ENCODE results near the gene RYK.
A peak's percentile ranks its signal among the peaks of the same experiment; 100 is the strongest.
"Not testable (repeated sequence)": the region's sequence is repeated elsewhere in the genome, so short reads cannot be mapped to it uniquely, and the experiment has no call there.

The RYK gene

GRCh38 chr3:134239538-134239937, 11.1 kb downstream of the RYK start:
- peak; percentile 88 for ATAC-seq
- Mint-ChIP-seq H3K36me3 (no peaks in the 10 kb centered on the region), H3K27ac (no peak overlapping the region), H3K4me3 (peak overlapping the region; percentile 8), H3K9me3 (no peaks in the 10 kb centered on the region), H3K4me1 (peaks cover 62% of the 10 kb centered on the region)
- no peak for DNase-seq (ENCODE audit: low spot score in 2 of 2)

- no peaks in the 10 kb centered on the region for H3K9me3 Mint-ChIP-seq
- peaks cover 46% of the 10 kb centered on the region for H3K4me1 Mint-ChIP-seq
- ATAC-seq (no peak), DNase-seq (ENCODE audit: low spot score in 2 of 2) (no peak)
- no peaks in the 10 kb centered on the region for H3K36me3 Mint-ChIP-seq
- H3K4me3 Mint-ChIP-seq = no peak overlapping the region
- no peak overlapping the region for H3K27ac Mint-ChIP-seq
These were observed 13.1 kb downstream of the RYK start for GRCh38 chr3:134237454-134238145.

- Mint-ChIP-seq H3K4me1 (peaks cover 49% of the 10 kb centered on the region), H3K4me3 (no peak overlapping the region), H3K27ac (no peak overlapping the region), H3K9me3 (no peaks in the 10 kb centered on the region), H3K36me3 (no peaks in the 10 kb centered on the region)
- ATAC-seq (peak; percentile 47), DNase-seq (ENCODE audit: low spot score in 2 of 2) (no peak)
These were observed 14.0 kb downstream of the RYK start for GRCh38 chr3:134236505-134237170.

- Mint-ChIP-seq H3K36me3 (no peaks in the 10 kb centered on the region), H3K4me3 (no peak overlapping the region), H3K4me1 (peaks cover 51% of the 10 kb centered on the region), H3K9me3 (no peaks in the 10 kb centered on the region), H3K27ac (no peak overlapping the region)
- no peak for ATAC-seq
- DNase-seq (ENCODE audit: low spot score in 2 of 2) = no peak
These were observed 15.0 kb downstream of the RYK start for GRCh38 chr3:134235577-134236076.

- Mint-ChIP-seq H3K4me3 (no peak overlapping the region), H3K9me3 (no peaks in the 10 kb centered on the region), H3K4me1 (peaks cover 47% of the 10 kb centered on the region), H3K36me3 (no peaks in the 10 kb centered on the region), H3K27ac (no peak overlapping the region)
- no peak for DNase-seq (ENCODE audit: low spot score in 2 of 2)
- no peak for ATAC-seq
These were observed 17.7 kb downstream of the RYK start for GRCh38 chr3:134232951-134233350.

GRCh38 chr3:134232151-134232550, 18.5 kb downstream of the RYK start:
- Mint-ChIP-seq H3K4me1 (peaks cover 47% of the 10 kb centered on the region), H3K9me3 (no peaks in the 10 kb centered on the region), H3K36me3 (no peaks in the 10 kb centered on the region), H3K27ac (no peak overlapping the region), H3K4me3 (no peak overlapping the region)
- peak; percentile 88 for ATAC-seq
- no peak for DNase-seq (ENCODE audit: low spot score in 2 of 2)

- H3K4me3 Mint-ChIP-seq = no peak overlapping the region
- no peaks in the 10 kb centered on the region for H3K9me3 Mint-ChIP-seq
- H3K27ac Mint-ChIP-seq = no peak overlapping the region
- no peaks in the 10 kb centered on the region for H3K36me3 Mint-ChIP-seq
- H3K4me1 Mint-ChIP-seq = peaks cover 40% of the 10 kb centered on the region
- ATAC-seq (no peak), DNase-seq (ENCODE audit: low spot score in 2 of 2) (no peak)
These were observed 19.5 kb downstream of the RYK start for GRCh38 chr3:134231131-134231530.

- Mint-ChIP-seq H3K4me3 (no peak overlapping the region), H3K4me1 (peaks cover 35% of the 10 kb centered on the region), H3K9me3 (no peaks in the 10 kb centered on the region), H3K36me3 (no peaks in the 10 kb centered on the region), H3K27ac (no peak overlapping the region)
- DNase-seq (ENCODE audit: low spot score in 2 of 2) = no peak
- no peak for ATAC-seq
These were observed 21.6 kb downstream of the RYK start for GRCh38 chr3:134229038-134229437.

- H3K9me3 Mint-ChIP-seq = no peaks in the 10 kb centered on the region
- no peaks in the 10 kb centered on the region for H3K36me3 Mint-ChIP-seq
- DNase-seq (ENCODE audit: low spot score in 2 of 2) (no peak), ATAC-seq (no peak)
- no peak overlapping the region for H3K4me3 Mint-ChIP-seq
- H3K4me1 Mint-ChIP-seq = peaks cover 41% of the 10 kb centered on the region
- H3K27ac Mint-ChIP-seq = no peak overlapping the region
These were observed 22.2 kb downstream of the RYK start for GRCh38 chr3:134228479-134228878.

GRCh38 chr3:134228035-134228434, 22.6 kb downstream of the RYK start:
- no peak for ATAC-seq
- Mint-ChIP-seq H3K4me3 (no peak overlapping the region), H3K4me1 (peaks cover 43% of the 10 kb centered on the region), H3K27ac (no peak overlapping the region), H3K36me3 (no peaks in the 10 kb centered on the region), H3K9me3 (no peaks in the 10 kb centered on the region)
- DNase-seq (ENCODE audit: low spot score in 2 of 2) = no peak

GRCh38 chr3:134224796-134225156, 25.9 kb downstream of the RYK start:
- not testable (repeated sequence) for H3K36me3 Mint-ChIP-seq; H3K27ac Mint-ChIP-seq; ATAC-seq; H3K9me3 Mint-ChIP-seq; H3K4me3 Mint-ChIP-seq; DNase-seq (ENCODE audit: low spot score in 2 of 2)
- peaks cover 30% of the 10 kb centered on the region for H3K4me1 Mint-ChIP-seq

GRCh38 chr3:134222835-134223234, 27.8 kb downstream of the RYK start:
- H3K36me3 Mint-ChIP-seq = peaks cover 10% of the 10 kb centered on the region
- H3K27ac Mint-ChIP-seq = no peak overlapping the region
- DNase-seq (ENCODE audit: low spot score in 2 of 2) (no peak), ATAC-seq (no peak)
- H3K4me3 Mint-ChIP-seq = no peak overlapping the region
- no peaks in the 10 kb centered on the region for H3K9me3 Mint-ChIP-seq
- H3K4me1 Mint-ChIP-seq = peaks cover 14% of the 10 kb centered on the region

GRCh38 chr3:134216851-134217250, 33.8 kb downstream of the RYK start:
- H3K36me3 Mint-ChIP-seq = peaks cover 10% of the 10 kb centered on the region
- peaks cover 14% of the 10 kb centered on the region for H3K4me1 Mint-ChIP-seq
- H3K4me3 Mint-ChIP-seq = no peak overlapping the region
- DNase-seq (ENCODE audit: low spot score in 2 of 2) (no peak), ATAC-seq (no peak)
- H3K9me3 Mint-ChIP-seq = no peaks in the 10 kb centered on the region
- H3K27ac Mint-ChIP-seq = no peak overlapping the region

GRCh38 chr3:134216191-134216764, 34.4 kb downstream of the RYK start:
- no peaks in the 10 kb centered on the region for H3K9me3 Mint-ChIP-seq
- DNase-seq (ENCODE audit: low spot score in 2 of 2) = no peak

GRCh38 chr3:134214239-134214638, 36.4 kb downstream of the RYK start:
- Mint-ChIP-seq H3K36me3 (peaks cover 19% of the 10 kb centered on the region), H3K4me1 (peaks cover 23% of the 10 kb centered on the region), H3K9me3 (no peaks in the 10 kb centered on the region), H3K27ac (no peak overlapping the region), H3K4me3 (no peak overlapping the region)
- DNase-seq (ENCODE audit: low spot score in 2 of 2) (no peak), ATAC-seq (peak; percentile 52)

More at GRCh38 chr3:134216191-134216764, 34.4 kb downstream of the RYK start:
- H3K27ac Mint-ChIP-seq = no peak overlapping the region
- ATAC-seq = no peak
- peaks cover 14% of the 10 kb centered on the region for H3K4me1 Mint-ChIP-seq
- H3K36me3 Mint-ChIP-seq = peaks cover 10% of the 10 kb centered on the region
- no peak overlapping the region for H3K4me3 Mint-ChIP-seq
